ENCODE measurements around the gene LRPAP1.

Gene LRPAP1

GRCh38 chr4:3477750-3478430, 54.3 kb downstream of the LRPAP1 start:
- no peak for DNase-seq (ENCODE audit: low read depth, low spot score)
- Histone ChIP-seq H3K36me3 (ENCODE audit: control insufficient read depth, insufficient read depth, low read length) (no peaks in the 10 kb centered on the region), H3K4me1 (ENCODE audit: control insufficient read depth, insufficient read depth, low read length) (peaks cover 8% of the 10 kb centered on the region), H3K27me3 (ENCODE audit: control insufficient read depth, insufficient read depth, low read length) (no peaks in the 10 kb centered on the region), H3K9me3 (ENCODE audit: control insufficient read depth, insufficient read depth, low read length) (no peaks in the 10 kb centered on the region), H3K27ac (ENCODE audit: low read length) (no peak overlapping the region), H3K4me3 (ENCODE audit: low read length) (no peak overlapping the region)
- no CpG with 5 or more reads among the region's 23 CpGs for WGBS (ENCODE audit: insufficient coverage, insufficient read length)

DNA sequence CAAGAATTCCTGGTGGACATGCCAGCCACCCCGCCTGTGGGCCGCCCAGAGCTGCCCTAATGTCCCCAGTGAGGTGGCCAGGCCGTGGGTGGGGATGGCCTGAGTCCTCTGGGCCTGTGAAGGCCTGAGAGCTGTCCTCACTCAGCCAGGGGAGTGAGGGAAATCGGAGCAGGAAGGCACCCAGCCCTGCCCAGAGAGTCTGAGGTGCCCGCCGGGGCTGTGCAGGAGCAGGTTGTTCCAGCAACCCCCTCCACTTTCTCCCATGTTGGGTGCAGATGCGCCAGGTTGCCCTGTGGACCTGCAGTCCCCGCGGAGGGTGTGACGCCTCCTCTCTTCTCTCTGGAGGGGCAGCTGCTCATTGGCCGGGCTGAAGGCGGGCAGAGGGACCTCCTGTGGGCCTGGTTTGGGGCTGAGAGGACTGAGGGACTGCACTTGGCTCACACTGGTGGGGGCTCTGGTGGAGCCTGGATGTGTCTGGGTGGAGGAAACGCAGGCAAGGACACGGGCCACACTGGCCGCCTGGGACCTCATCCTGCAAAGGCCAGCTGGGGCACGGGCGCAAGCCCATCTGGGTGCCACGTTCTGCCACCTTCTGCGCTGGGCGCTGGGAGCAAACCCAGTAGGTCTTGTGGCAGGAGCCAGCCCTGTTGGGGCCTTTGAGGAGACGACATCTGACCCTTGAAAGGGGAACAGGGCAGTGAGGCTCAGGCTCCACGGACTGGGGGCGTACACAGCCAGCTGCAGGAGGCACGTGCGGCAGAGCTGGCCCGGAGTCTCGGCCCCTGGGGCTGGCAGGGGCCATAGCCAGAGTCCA, 55.1 kb downstream of the LRPAP1 start:
- no CpG with 5 or more reads among the region's 27 CpGs for WGBS (ENCODE audit: insufficient coverage, insufficient read length)
- Histone ChIP-seq H3K4me1 (ENCODE audit: control insufficient read depth, insufficient read depth, low read length) (peaks cover 8% of the 10 kb centered on the region), H3K27ac (ENCODE audit: low read length) (no peak overlapping the region), H3K27me3 (ENCODE audit: control insufficient read depth, insufficient read depth, low read length) (no peaks in the 10 kb centered on the region), H3K9me3 (ENCODE audit: control insufficient read depth, insufficient read depth, low read length) (no peaks in the 10 kb centered on the region), H3K4me3 (ENCODE audit: low read length) (no peak overlapping the region), H3K36me3 (ENCODE audit: control insufficient read depth, insufficient read depth, low read length) (no peaks in the 10 kb centered on the region)
- DNase-seq (ENCODE audit: low read depth, low spot score), result no peak

GRCh38 chr4:3476341-3476747, 55.9 kb downstream of the LRPAP1 start:
- Histone ChIP-seq H3K4me3 (ENCODE audit: low read length) (no peak overlapping the region), H3K27me3 (ENCODE audit: control insufficient read depth, insufficient read depth, low read length) (no peaks in the 10 kb centered on the region)
- WGBS (ENCODE audit: insufficient coverage, insufficient read length), result no CpG with 5 or more reads among the region's 22 CpGs

GRCh38 chr4:3475713-3476260, 56.4 kb downstream of the LRPAP1 start:
- no peak overlapping the region for H3K4me3 ChIP-seq (ENCODE audit: low read length)
- H3K27ac ChIP-seq (ENCODE audit: low read length), result no peak overlapping the region
- H3K4me1 ChIP-seq (ENCODE audit: control insufficient read depth, insufficient read depth, low read length), result peaks cover 3% of the 10 kb centered on the region
- H3K9me3 ChIP-seq (ENCODE audit: control insufficient read depth, insufficient read depth, low read length), result no peaks in the 10 kb centered on the region
- DNase-seq (ENCODE audit: low read depth, low spot score), result no peak
- no peaks in the 10 kb centered on the region for H3K27me3 ChIP-seq (ENCODE audit: control insufficient read depth, insufficient read depth, low read length)
- no CpG with 5 or more reads among the region's 22 CpGs for WGBS (ENCODE audit: insufficient coverage, insufficient read length)
- no peaks in the 10 kb centered on the region for H3K36me3 ChIP-seq (ENCODE audit: control insufficient read depth, insufficient read depth, low read length)

More at GRCh38 chr4:3476341-3476747, 55.9 kb downstream of the LRPAP1 start:
- no peak for DNase-seq (ENCODE audit: low read depth, low spot score)
- Histone ChIP-seq H3K27ac (ENCODE audit: low read length) (no peak overlapping the region), H3K9me3 (ENCODE audit: control insufficient read depth, insufficient read depth, low read length) (no peaks in the 10 kb centered on the region), H3K4me1 (ENCODE audit: control insufficient read depth, insufficient read depth, low read length) (peaks cover 6% of the 10 kb centered on the region), H3K36me3 (ENCODE audit: control insufficient read depth, insufficient read depth, low read length) (no peaks in the 10 kb centered on the region)

DNA sequence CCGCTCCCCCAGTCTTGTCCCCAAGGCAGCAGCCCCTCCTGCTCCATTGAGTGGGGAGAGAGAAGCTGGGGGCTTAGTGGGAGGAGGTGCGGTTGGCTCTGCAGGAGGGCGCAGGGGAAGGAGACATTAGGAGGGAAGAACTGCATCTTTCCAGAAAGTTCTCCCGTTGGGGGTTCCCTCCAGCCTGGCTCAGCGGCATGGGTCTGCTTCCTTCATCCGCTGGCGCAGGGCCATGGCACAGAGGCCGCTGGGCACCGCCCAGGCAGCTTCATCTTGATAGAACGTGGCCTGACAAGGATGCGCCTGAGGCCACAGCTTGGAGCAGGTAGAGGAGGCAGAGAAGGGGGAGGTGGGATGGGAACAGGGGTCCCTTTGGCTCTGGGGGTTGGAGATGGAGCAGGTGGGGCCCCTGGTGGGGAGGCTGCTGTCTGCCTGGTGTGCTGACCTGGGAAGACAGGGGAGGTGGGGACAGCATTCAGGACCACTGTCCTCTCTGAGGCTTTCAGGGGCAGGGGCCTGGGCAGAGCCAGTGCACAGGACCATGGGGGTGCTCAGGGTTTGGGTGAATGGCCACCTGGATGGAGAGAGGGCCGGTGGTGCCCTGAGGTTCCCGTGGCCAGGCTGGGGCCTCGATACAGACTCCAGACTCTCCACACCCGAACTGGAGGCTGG, 57.0 kb downstream of the LRPAP1 start:
- Histone ChIP-seq H3K4me1 (ENCODE audit: control insufficient read depth, insufficient read depth, low read length) (peaks cover 2% of the 10 kb centered on the region), H3K27me3 (ENCODE audit: control insufficient read depth, insufficient read depth, low read length) (no peaks in the 10 kb centered on the region)
- no CpG with 5 or more reads among the region's 15 CpGs for WGBS (ENCODE audit: insufficient coverage, insufficient read length)

DNA sequence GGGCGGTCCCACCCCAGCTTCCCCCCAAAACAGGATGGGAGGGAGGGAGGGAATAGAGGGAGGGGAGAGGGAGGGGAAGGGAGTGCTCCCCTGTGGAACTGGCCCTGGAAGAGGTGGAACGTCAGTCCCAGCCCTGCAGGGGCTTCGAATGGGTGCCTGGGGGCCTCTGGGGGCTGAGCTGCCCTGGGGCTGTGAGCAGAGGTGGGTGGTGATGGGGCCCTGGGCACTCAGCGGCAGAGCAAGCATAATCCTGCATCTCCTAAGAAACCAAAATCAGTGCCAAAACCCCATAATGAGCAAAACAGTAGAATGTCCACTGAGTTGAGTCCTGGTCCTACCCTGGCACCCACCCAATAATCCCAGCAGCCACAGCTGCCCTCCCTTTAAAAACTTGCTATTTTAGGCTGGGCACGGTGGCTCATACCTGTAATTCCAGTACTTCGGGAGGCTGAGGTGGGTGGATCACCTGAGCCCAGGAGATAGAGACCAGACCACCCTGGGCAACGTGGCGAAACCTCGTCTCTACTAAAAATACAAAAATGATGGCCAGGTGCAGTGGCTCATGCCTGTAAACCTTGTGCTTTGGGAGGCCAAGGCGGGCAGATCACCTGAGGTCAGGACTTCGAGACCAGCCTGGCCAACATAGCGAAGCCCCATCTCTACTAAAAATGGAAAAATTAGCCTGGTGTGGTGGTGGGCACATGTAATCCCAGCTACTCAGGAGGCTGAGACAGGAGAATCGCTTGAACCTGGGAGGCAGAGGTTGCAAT, 58.0 kb downstream of the LRPAP1 start:
- Histone ChIP-seq H3K36me3 (ENCODE audit: control insufficient read depth, insufficient read depth, low read length) (no peaks in the 10 kb centered on the region), H3K27me3 (ENCODE audit: control insufficient read depth, insufficient read depth, low read length) (no peaks in the 10 kb centered on the region), H3K4me3 (ENCODE audit: low read length) (no peak overlapping the region), H3K4me1 (ENCODE audit: control insufficient read depth, insufficient read depth, low read length) (peaks cover 2% of the 10 kb centered on the region), H3K27ac (ENCODE audit: low read length) (no peak overlapping the region), H3K9me3 (ENCODE audit: control insufficient read depth, insufficient read depth, low read length) (no peaks in the 10 kb centered on the region)
- no peak for DNase-seq (ENCODE audit: low read depth, low spot score)
- no CpG with 5 or more reads among the region's 13 CpGs for WGBS (ENCODE audit: insufficient coverage, insufficient read length)

More for the DNA sequence above, 57.0 kb downstream of the LRPAP1 start:
- no peak overlapping the region for H3K27ac ChIP-seq (ENCODE audit: low read length)
- no peak overlapping the region for H3K4me3 ChIP-seq (ENCODE audit: low read length)
- H3K9me3 ChIP-seq (ENCODE audit: control insufficient read depth, insufficient read depth, low read length), result no peaks in the 10 kb centered on the region
- no peaks in the 10 kb centered on the region for H3K36me3 ChIP-seq (ENCODE audit: control insufficient read depth, insufficient read depth, low read length)
- no peak for DNase-seq (ENCODE audit: low read depth, low spot score)

- no CpG with 5 or more reads among the region's 41 CpGs for WGBS (ENCODE audit: insufficient coverage, insufficient read length)
- Histone ChIP-seq H3K9me3 (ENCODE audit: control insufficient read depth, insufficient read depth, low read length) (no peaks in the 10 kb centered on the region), H3K27ac (ENCODE audit: low read length) (no peak overlapping the region), H3K4me1 (ENCODE audit: control insufficient read depth, insufficient read depth, low read length) (peaks cover 2% of the 10 kb centered on the region), H3K36me3 (ENCODE audit: control insufficient read depth, insufficient read depth, low read length) (no peaks in the 10 kb centered on the region), H3K27me3 (ENCODE audit: control insufficient read depth, insufficient read depth, low read length) (no peaks in the 10 kb centered on the region), H3K4me3 (ENCODE audit: low read length) (no peak overlapping the region)
- no peak for DNase-seq (ENCODE audit: low read depth, low spot score)
Observed at GRCh38 chr4:3473181-3473950, 58.9 kb downstream of the LRPAP1 start.

DNA sequence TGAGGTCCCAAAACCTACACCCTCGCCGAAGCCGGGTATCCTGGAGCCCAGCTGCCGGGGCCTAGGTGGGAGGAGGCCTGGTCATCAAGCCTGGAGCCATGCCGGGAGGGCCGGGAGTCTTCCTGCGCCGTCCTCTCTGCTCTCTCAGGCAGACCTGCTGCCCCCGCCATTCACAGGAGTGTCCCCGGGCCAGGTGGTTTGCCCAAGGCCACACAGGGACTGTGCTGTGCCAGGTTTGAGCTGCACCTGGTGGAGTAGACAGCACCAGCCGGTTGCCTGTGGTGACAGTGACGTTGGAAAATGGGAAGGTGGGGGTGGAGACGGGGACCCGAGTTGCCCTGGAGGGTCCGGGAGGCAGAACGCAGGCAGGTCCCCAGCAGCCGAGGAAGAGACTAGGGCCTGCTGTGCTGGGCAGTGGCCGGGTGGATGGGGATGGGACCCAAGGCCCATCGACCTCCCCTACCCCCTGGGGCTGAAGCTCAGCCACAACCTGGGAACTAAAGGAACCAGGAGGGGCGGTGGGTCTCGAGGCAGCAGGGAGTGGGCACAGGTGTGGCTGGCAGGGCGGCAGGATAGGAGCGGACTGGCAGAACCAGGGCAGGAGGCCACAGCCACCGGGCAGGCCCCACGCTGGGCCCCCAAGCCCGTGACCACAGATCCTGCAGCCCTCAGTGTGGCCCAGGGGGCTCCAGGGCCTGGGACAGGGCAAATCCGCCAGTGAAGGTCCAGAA, 59.6 kb downstream of the LRPAP1 start:
- H3K27ac ChIP-seq (ENCODE audit: low read length), result no peak overlapping the region
- no peak overlapping the region for H3K4me3 ChIP-seq (ENCODE audit: low read length)
- H3K4me1 ChIP-seq (ENCODE audit: control insufficient read depth, insufficient read depth, low read length), result peaks cover 2% of the 10 kb centered on the region
- DNase-seq (ENCODE audit: low read depth, low spot score), result no peak
- WGBS (ENCODE audit: insufficient coverage, insufficient read length), result no CpG with 5 or more reads among the region's 27 CpGs
- H3K27me3 ChIP-seq (ENCODE audit: control insufficient read depth, insufficient read depth, low read length), result no peaks in the 10 kb centered on the region
- H3K9me3 ChIP-seq (ENCODE audit: control insufficient read depth, insufficient read depth, low read length), result no peaks in the 10 kb centered on the region
- no peaks in the 10 kb centered on the region for H3K36me3 ChIP-seq (ENCODE audit: control insufficient read depth, insufficient read depth, low read length)

DNA sequence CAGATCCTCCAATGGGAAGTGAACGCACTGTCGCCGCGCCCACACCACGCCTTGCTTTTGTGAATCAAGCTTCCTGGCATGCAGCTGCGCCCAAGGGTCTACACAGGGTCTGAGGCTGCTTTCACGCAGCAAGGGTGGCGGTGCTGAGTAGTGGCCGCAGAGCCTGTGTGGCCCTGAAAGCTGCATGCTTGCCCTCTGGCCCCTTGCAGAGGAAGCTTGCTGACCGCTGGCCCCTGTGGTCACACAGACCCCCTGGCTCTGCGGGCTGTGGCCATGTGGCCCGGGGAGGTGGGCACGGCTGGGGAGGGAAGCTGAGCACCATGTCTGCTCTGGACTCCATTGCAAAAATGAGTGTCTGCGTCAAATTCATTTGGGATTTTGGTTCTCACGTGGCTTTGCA, 60.3 kb downstream of the LRPAP1 start:
- H3K9me3 ChIP-seq (ENCODE audit: control insufficient read depth, insufficient read depth, low read length), result no peaks in the 10 kb centered on the region
- H3K4me3 ChIP-seq (ENCODE audit: low read length), result no peak overlapping the region
- H3K4me1 ChIP-seq (ENCODE audit: control insufficient read depth, insufficient read depth, low read length), result peaks cover 3% of the 10 kb centered on the region
- WGBS (ENCODE audit: insufficient coverage, insufficient read length), result no CpG with 5 or more reads among the region's 15 CpGs
- H3K27ac ChIP-seq (ENCODE audit: low read length), result no peak overlapping the region
- DNase-seq (ENCODE audit: low read depth, low spot score), result no peak
- no peaks in the 10 kb centered on the region for H3K27me3 ChIP-seq (ENCODE audit: control insufficient read depth, insufficient read depth, low read length)
- H3K36me3 ChIP-seq (ENCODE audit: control insufficient read depth, insufficient read depth, low read length), result no peaks in the 10 kb centered on the region
